HG02840 (cell line): ENCODE measurements around the gene VPS52.

Source experiments
- ATAC-seq: cut with Tn5 transposase; IDR thresholded peaks from one replicate; pipeline ENCODE4 v1.9.1; 2021; ENCODE audit warnings: mild to moderate bottlenecking, moderate library complexity, moderate number of reproducible peaks; ENCODE audit not compliant: unreplicated experiment, low FRiP score

The VPS52 gene

GRCh38 chr6:33201935-33202334, 69.7 kb downstream of the VPS52 start:
- ATAC-seq, result no peak

GRCh38 chr6:33201147-33201545, 70.5 kb downstream of the VPS52 start:
- ATAC-seq, result no peak
